Transverse colon (tissue), 3 donors: ENCODE measurements around the gene GRIA4.

Experiments
- POLR2A ChIP-seq: fragments of 450-650 bp; IDR thresholded peaks from one replicate; pipeline ENCODE4 v1.6.1; 2016; ENCODE audit warnings: antibody characterized with exemption, mild to moderate bottlenecking, moderate library complexity
- TF ChIP-seq, protein P1 (sequence below), 5 experiments: fragments of 200-600 bp in 3 of 5; fragments of 450-650 bp in 2 of 5; sonication (generic) in 3 of 5; IDR thresholded peaks; 1 replicate in 2 of 5; 2 replicates in 3 of 5; pipeline ENCODE4 v1.5.1; 2016 to 2017; ENCODE audit warnings: antibody characterized with exemption in 5 of 5, inconsistent platforms in 3 of 5, mild to moderate bottlenecking in 2 of 5, moderate library complexity in 1 of 5

- TF ChIP-seq, protein P1, sequence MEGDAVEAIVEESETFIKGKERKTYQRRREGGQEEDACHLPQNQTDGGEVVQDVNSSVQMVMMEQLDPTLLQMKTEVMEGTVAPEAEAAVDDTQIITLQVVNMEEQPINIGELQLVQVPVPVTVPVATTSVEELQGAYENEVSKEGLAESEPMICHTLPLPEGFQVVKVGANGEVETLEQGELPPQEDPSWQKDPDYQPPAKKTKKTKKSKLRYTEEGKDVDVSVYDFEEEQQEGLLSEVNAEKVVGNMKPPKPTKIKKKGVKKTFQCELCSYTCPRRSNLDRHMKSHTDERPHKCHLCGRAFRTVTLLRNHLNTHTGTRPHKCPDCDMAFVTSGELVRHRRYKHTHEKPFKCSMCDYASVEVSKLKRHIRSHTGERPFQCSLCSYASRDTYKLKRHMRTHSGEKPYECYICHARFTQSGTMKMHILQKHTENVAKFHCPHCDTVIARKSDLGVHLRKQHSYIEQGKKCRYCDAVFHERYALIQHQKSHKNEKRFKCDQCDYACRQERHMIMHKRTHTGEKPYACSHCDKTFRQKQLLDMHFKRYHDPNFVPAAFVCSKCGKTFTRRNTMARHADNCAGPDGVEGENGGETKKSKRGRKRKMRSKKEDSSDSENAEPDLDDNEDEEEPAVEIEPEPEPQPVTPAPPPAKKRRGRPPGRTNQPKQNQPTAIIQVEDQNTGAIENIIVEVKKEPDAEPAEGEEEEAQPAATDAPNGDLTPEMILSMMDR (IDR thresholded peaks at IDR 0.05) = no peak
- no peak for TF ChIP-seq POLR2A
Measured at GRCh38 chr11:105935791-105936190, 325.9 kb downstream of the GRIA4 start.
